Kidney (tissue), 22 donors: ENCODE data around the gene LURAP1L. TPM values are rescaled to one million over a fixed set of nuclear protein-coding genes. Genes with fewer than 3 reads are reported as not detected.

Experiments used
- DNase-seq, 5 donors: peaks; one replicate each; pipeline ENCODE4 v3.0.0-alpha.2; 2013 to 2020
- FAIRE-seq: peaks from 2 replicates; lab custom pipeline; 2012; peaks lifted over from hg19 to GRCh38; lab: Jason Lieb, UNC
- H3K27ac ChIP-seq, 2 donors: one replicate each; pipeline ENCODE4 v1.7.0; 2013; ENCODE audit warnings: low read depth in 2 of 2, low read length in 2 of 2, inconsistent platforms in 1 of 2
- H3K27me3 ChIP-seq: one replicate; pipeline ENCODE4 v1.7.1; 2013; ENCODE audit warnings: low read length, inconsistent platforms; ENCODE audit not compliant: control insufficient read depth, insufficient read depth
- H3K36me3 ChIP-seq, 3 donors: one replicate each; pipeline versions ENCODE4 v1.7.0 to v1.7.1; 2013; ENCODE audit warnings: low read length in 3 of 3, control low read depth in 1 of 3, inconsistent platforms in 1 of 3; ENCODE audit not compliant: insufficient read depth in 3 of 3, control insufficient read depth in 2 of 3
- H3K4me1 ChIP-seq, 3 donors: one replicate each; pipeline versions ENCODE4 v1.7.0 to v1.7.1; 2013; ENCODE audit warnings: low read length in 3 of 3, inconsistent platforms in 1 of 3, low read depth in 1 of 3; ENCODE audit not compliant: control insufficient read depth in 2 of 3, insufficient read depth in 2 of 3
- H3K4me3 ChIP-seq, 3 donors: one replicate each; pipeline versions ENCODE4 v1.7.0 to v1.8.1; 2013; ENCODE audit warnings: low read length in 3 of 3, control low read depth in 1 of 3, inconsistent platforms in 1 of 3
- H3K9ac ChIP-seq, 3 donors: one replicate each; pipeline versions ENCODE4 v1.7.0 to v1.7.1; 2013; ENCODE audit warnings: low read length in 3 of 3, control low read depth in 1 of 3, inconsistent platforms in 1 of 3
- H3K9me3 ChIP-seq, 3 donors: one replicate each; pipeline versions ENCODE4 v1.7.0 to v1.7.1; 2013; ENCODE audit warnings: low read length in 3 of 3, control low read depth in 1 of 3, inconsistent platforms in 1 of 3; ENCODE audit not compliant: control insufficient read depth in 2 of 3, insufficient read depth in 1 of 3
- CTCF ChIP-seq: IDR thresholded peaks from 3 replicates; pipeline ENCODE4 v1.5.1; 2012; ENCODE audit warnings: mild to moderate bottlenecking, moderate library complexity, borderline replicate concordance; ENCODE audit not compliant: insufficient read depth; ENCODE audit errors: extremely low read depth
- intact Hi-C: fragments of 100-400 bp; cut with DNase I; formaldehyde crosslinking; loops from one replicate; pipeline ENCODE4 v1.11.1; 2022
- long read RNA-seq, 10 donors: library from polyadenylated mRNA in 1 of 10; unstranded in 1 of 10; transcript quantifications; one replicate each; pipeline ENCODE4 v2.0.0 and lab custom pipeline, GENCODE V29; 2021 to 2026
- polyA plus RNA-seq: library from polyadenylated mRNA; stranded (reverse); fragments of 350-450 nt; fragmentation: Illumina TruSeq; extraction: RNeasy Lipid Tissue Mini Kit (QIAGEN cat#74804); gene quantifications from one replicate; pipeline ENCODE4 v1.2.3, GENCODE V29; 2014; ENCODE audit warnings: low read depth, low replicate concordance; ENCODE audit not compliant: insufficient read depth
- total RNA-seq: library from RNA; stranded (reverse); fragmentation: NEBNext Ultra II Directional; extraction: Animal tissue kit (Norgen Biotek cat#: 25700); gene quantifications from one replicate; pipeline ENCODE4 v1.2.1, GENCODE V29; 2021
- donor health status: control.
- donor health status: control.
- donor health status: control.
- donor health status: control.
- donor health status: control.
- donor health status: DM: yes; HTN: yes; CAD: no.
- donor health status: Normal renal cell carcinoma (clear cell type).

LURAP1L gene
- 11.1 TPM for total RNA-seq
- polyA plus RNA-seq = 3.8 TPM
- long read RNA-seq, donor 1, transcript LURAP1L-201 (2 exons, 1,753 nt) = major isoform, 6 of 6 reads
- long read RNA-seq, donor 1, partial matches to known transcripts = 0 of 6 reads
- long read RNA-seq, donor 1, other reads (novel, unspliced or antisense) = 0 of 6 reads
- long read RNA-seq, donor 2, transcript LURAP1L-201 (2 exons, 1,753 nt) = major isoform, 7 of 7 reads
- long read RNA-seq, donor 2, partial matches to known transcripts = 0 of 7 reads
- long read RNA-seq, donor 2, other reads (novel, unspliced or antisense) = 0 of 7 reads
- long read RNA-seq, donor 3, transcript LURAP1L-201 (2 exons, 1,753 nt) = major isoform, 13 of 13 reads
- long read RNA-seq, donor 3, partial matches to known transcripts = 0 of 13 reads
- long read RNA-seq, donor 3, other reads (novel, unspliced or antisense) = 0 of 13 reads
- long read RNA-seq, donor 4, transcript LURAP1L-201 (2 exons, 1,753 nt) = major isoform, 12 of 12 reads
- long read RNA-seq, donor 4, partial matches to known transcripts = 0 of 12 reads
- long read RNA-seq, donor 4, other reads (novel, unspliced or antisense) = 0 of 12 reads
- long read RNA-seq, donor 5 = 0 reads
- long read RNA-seq, donor 6, transcript LURAP1L-201 (2 exons, 1,753 nt) = major isoform, 15 of 15 reads
- long read RNA-seq, donor 6, partial matches to known transcripts = 0 of 15 reads
- long read RNA-seq, donor 6, other reads (novel, unspliced or antisense) = 0 of 15 reads
- long read RNA-seq, donor 7, transcript LURAP1L-201 (2 exons, 1,753 nt) = major isoform, 9 of 14 reads
- long read RNA-seq, donor 7, partial matches to known transcripts = 0 of 14 reads
- long read RNA-seq, donor 7, other reads (novel, unspliced or antisense) = 5 of 14 reads
- long read RNA-seq, donor 8, transcript LURAP1L-201 (2 exons, 1,753 nt) = major isoform, 12 of 18 reads
- long read RNA-seq, donor 8, partial matches to known transcripts = 5 of 18 reads
- long read RNA-seq, donor 8, other reads (novel, unspliced or antisense) = 0 of 18 reads
- long read RNA-seq, donor 9, partial matches to known transcripts = 0 of 5 reads
- long read RNA-seq, donor 9, other reads (novel, unspliced or antisense) = 0 of 5 reads
- long read RNA-seq, donor 10, transcript LURAP1L-201 (2 exons, 1,753 nt) = major isoform, 10 of 10 reads
- long read RNA-seq, donor 10, partial matches to known transcripts = 0 of 10 reads
- long read RNA-seq, donor 10, other reads (novel, unspliced or antisense) = 0 of 10 reads

DNA sequence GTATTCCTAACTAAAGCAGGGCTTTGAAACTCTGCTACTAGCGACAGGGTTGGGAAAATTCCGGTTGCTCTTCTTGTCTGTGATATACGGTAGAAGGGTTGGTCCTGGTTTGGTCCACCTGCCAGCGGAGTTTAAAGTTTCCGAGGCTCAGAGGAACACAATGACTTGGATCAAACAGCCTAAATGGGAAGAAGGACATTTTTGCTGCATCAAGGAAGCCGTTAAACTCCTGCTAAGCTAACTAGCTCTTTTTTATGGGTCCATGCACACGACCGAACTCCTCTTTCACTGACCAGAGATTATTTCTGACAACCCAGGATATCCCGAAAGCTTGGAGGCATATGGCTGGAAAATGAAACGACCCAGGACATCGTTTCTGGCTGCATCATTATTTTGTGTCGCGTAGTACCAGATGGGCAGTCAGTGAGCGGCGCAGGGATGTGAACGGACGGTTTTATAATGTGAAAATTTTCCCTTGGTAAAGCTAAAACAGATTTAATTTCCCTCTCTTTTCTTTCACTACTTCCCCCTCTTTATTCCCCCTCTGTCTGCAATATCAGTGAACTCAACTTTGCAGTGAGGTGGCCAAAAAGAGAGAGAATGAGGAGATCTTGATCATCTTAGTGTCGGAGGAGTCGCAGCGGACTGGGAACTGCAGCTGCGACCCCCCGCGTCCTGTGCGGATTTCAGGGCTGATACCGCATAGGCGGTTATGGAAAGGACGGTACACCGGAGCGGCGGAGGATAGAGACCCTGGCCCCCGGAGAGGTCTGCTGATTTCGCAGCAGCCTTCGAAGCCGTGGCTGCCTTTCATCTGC is at the start of gene LURAP1L:
Gene LURAP1L, plus strand, starts transcription at position 160 of the 818 bp plus-strand sequence. CDS start 696 bp downstream, outside the sequence.
- H3K9me3 ChIP-seq = no peaks in the 10 kb centered on the region
- intact Hi-C loops = no loop called here
- no peaks in the 10 kb centered on the region for H3K36me3 ChIP-seq
- peak within 1 kb of the TSS; percentile 75 to 97 (median 91) for H3K9ac ChIP-seq
- FAIRE-seq (peak; percentile 65), DNase-seq (peak; percentile 50 to 92 (median 63))
- H3K27me3 ChIP-seq = no peaks in the 10 kb centered on the region
- no peak for TF ChIP-seq CTCF
- H3K4me1 ChIP-seq = peaks cover 0 to 5% (median 0%) of the 10 kb centered on the region in 3 donors
- H3K4me3 ChIP-seq = peak within 1 kb of the TSS; percentile 95 to 98 (median 98)
- peak within 1 kb of the TSS; percentile 84 to 85 for H3K27ac ChIP-seq

- no peak overlapping the region for H3K27ac ChIP-seq
- DNase-seq (no peak), FAIRE-seq (no peak)
- H3K36me3 ChIP-seq = no peaks in the 10 kb centered on the region
- TF ChIP-seq CTCF = no peak
- H3K9me3 ChIP-seq = no peaks in the 10 kb centered on the region
- H3K4me3 ChIP-seq = no peak overlapping the region
- no peaks in the 10 kb centered on the region for H3K4me1 ChIP-seq
- no peaks in the 10 kb centered on the region for H3K27me3 ChIP-seq
- no peak overlapping the region for H3K9ac ChIP-seq
- intact Hi-C loops = no loop called here
These were observed 48.0 kb upstream of the LURAP1L start for GRCh38 chr9:12726795-12727194.

DNA sequence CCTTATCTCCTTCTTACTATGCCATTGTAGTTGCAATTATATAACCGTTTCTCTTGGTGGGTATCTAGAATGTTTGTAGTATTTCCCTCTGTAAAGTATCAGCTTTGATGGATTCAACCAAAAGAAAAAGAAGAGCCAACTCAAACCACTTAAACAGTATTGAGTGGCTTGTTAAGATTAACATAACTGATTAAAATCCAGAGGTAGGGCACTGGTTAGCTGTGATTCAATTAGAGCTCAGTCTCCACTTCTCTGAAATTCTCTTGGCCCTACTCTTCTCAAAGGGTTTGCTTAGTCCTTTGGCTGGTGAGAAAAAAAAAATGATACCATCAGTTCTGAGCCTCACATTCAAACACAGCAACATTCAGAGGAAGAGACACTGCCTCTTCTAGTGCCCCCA is 44.6 kb upstream of the LURAP1L start:
- no peak overlapping the region for H3K4me3 ChIP-seq
- intact Hi-C loops = no loop called here
- H3K9me3 ChIP-seq = no peaks in the 10 kb centered on the region
- no peak for FAIRE-seq
- no peaks in the 10 kb centered on the region for H3K27me3 ChIP-seq
- H3K4me1 ChIP-seq = no peaks in the 10 kb centered on the region
- TF ChIP-seq CTCF = no peak
- H3K9ac ChIP-seq = no peak overlapping the region
- DNase-seq = no peak
- H3K27ac ChIP-seq = no peak overlapping the region
- H3K36me3 ChIP-seq = no peaks in the 10 kb centered on the region
